ENCODE data around the gene MED15.

DNA sequence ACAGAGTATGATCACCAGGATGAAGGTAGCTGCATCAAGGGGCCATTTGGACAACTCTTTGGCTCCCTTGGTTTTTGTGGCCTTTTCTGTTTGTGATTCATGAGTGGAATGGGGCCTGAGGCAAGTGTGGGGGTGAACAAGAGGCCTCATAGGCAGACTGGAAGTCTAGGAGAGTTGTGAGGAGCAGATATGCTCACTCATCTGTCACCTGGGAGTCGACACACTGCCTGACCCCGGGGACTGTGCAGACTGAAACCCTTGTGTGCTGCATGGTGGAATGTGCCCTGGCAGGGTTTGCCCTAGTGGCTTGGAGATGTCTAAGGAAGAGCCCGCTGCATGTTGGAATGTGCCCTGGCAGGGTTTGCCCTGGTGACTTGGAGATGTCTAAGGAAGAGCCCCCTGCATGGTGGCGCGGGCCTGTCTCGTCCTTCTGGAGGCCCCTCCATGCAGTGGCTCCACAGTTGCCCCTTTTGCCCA is 60.0 kb downstream of the MED15 start:
- TF ChIP-seq POLR2AphosphoS5 (IDR thresholded peaks at IDR 0.05) (no peak), EP300 (IDR thresholded peaks at IDR 0.05) (no peak), POLR2A (IDR thresholded peaks at IDR 0.05) (no peak)
- TF ChIP-seq, protein P1, sequence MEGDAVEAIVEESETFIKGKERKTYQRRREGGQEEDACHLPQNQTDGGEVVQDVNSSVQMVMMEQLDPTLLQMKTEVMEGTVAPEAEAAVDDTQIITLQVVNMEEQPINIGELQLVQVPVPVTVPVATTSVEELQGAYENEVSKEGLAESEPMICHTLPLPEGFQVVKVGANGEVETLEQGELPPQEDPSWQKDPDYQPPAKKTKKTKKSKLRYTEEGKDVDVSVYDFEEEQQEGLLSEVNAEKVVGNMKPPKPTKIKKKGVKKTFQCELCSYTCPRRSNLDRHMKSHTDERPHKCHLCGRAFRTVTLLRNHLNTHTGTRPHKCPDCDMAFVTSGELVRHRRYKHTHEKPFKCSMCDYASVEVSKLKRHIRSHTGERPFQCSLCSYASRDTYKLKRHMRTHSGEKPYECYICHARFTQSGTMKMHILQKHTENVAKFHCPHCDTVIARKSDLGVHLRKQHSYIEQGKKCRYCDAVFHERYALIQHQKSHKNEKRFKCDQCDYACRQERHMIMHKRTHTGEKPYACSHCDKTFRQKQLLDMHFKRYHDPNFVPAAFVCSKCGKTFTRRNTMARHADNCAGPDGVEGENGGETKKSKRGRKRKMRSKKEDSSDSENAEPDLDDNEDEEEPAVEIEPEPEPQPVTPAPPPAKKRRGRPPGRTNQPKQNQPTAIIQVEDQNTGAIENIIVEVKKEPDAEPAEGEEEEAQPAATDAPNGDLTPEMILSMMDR (IDR thresholded peaks at IDR 0.05) = no peak
